Astrocyte (in vitro differentiated cells and primary cell): ENCODE data around the gene SP3. TPM values are rescaled to one million over a fixed set of nuclear protein-coding genes. Genes with fewer than 3 reads are reported as not detected.

Experiments
- DNase-seq: peaks from one replicate; pipeline ENCODE4 v3.0.0-alpha.2; 2010; ENCODE audit warnings: low read depth
- FAIRE-seq: peaks from 2 replicates; lab custom pipeline; 2011; peaks lifted over from hg19 to GRCh38; lab: Jason Lieb, UNC
- H2AFZ ChIP-seq: 2 replicates; pipeline ENCODE4 v1.6.0; 2012; ENCODE audit warnings: low read depth, low read length, inconsistent platforms
- H3K27ac ChIP-seq: 2 replicates; pipeline ENCODE4 v1.5.1; 2011; ENCODE audit warnings: low read depth, low read length, inconsistent platforms
- H3K27me3 ChIP-seq: 2 replicates; pipeline ENCODE4 v1.6.0; 2011; ENCODE audit warnings: low read length, inconsistent platforms; ENCODE audit not compliant: insufficient read depth
- H3K36me3 ChIP-seq: 2 replicates; pipeline ENCODE4 v1.5.1; 2011; ENCODE audit warnings: low read length, inconsistent platforms; ENCODE audit not compliant: insufficient read depth
- H3K4me1 ChIP-seq: 2 replicates; pipeline ENCODE4 v1.5.1; 2011; ENCODE audit warnings: low read length, inconsistent platforms; ENCODE audit not compliant: insufficient read depth
- H3K4me2 ChIP-seq: 2 replicates; pipeline ENCODE4 v1.6.0; 2012; ENCODE audit warnings: low read length, inconsistent platforms
- H3K4me3 ChIP-seq: 2 replicates; pipeline ENCODE4 v1.5.1; 2011; ENCODE audit warnings: low read depth, mild to moderate bottlenecking, low read length, inconsistent platforms; ENCODE audit not compliant: insufficient read depth
- H3K79me2 ChIP-seq: 2 replicates; pipeline ENCODE4 v1.6.0; 2012; ENCODE audit warnings: mild to moderate bottlenecking, low read length, inconsistent platforms; ENCODE audit not compliant: insufficient read depth
- H3K9ac ChIP-seq: 2 replicates; pipeline ENCODE4 v1.6.0; 2012; ENCODE audit warnings: mild to moderate bottlenecking, low read length, inconsistent platforms
- H3K9me3 ChIP-seq: 2 replicates; pipeline ENCODE4 v1.5.1; 2012; ENCODE audit warnings: low read depth, mild to moderate bottlenecking, low read length, inconsistent platforms; ENCODE audit not compliant: insufficient read depth
- H4K20me1 ChIP-seq: 2 replicates; pipeline ENCODE4 v1.6.0; 2012; ENCODE audit warnings: low read length, inconsistent platforms; ENCODE audit not compliant: insufficient read depth
- H3K27ac Mint-ChIP-seq: one replicate; pipeline ENCODE4 v1.8.0; 2021; ENCODE audit warnings: mild to moderate bottlenecking, mixed read lengths; ENCODE audit not compliant: unreplicated experiment
- H3K27me3 Mint-ChIP-seq: one replicate; pipeline ENCODE4 v1.8.0; 2021; ENCODE audit warnings: low read depth, mixed read lengths; ENCODE audit not compliant: unreplicated experiment
- H3K36me3 Mint-ChIP-seq: one replicate; pipeline ENCODE4 v1.8.0; 2021; ENCODE audit warnings: low read depth, mixed read lengths; ENCODE audit not compliant: unreplicated experiment
- H3K4me1 Mint-ChIP-seq: one replicate; pipeline ENCODE4 v1.8.0; 2021; ENCODE audit warnings: low read depth, mixed read lengths; ENCODE audit not compliant: unreplicated experiment
- H3K4me3 Mint-ChIP-seq: one replicate; pipeline ENCODE4 v1.8.0; 2021; ENCODE audit warnings: mild to moderate bottlenecking, moderate library complexity, mixed read lengths; ENCODE audit not compliant: unreplicated experiment
- H3K9me3 Mint-ChIP-seq: one replicate; pipeline ENCODE4 v1.8.0; 2021; ENCODE audit warnings: mild to moderate bottlenecking, mixed read lengths; ENCODE audit not compliant: unreplicated experiment
- EZH2 ChIP-seq: IDR thresholded peaks from 2 replicates; pipeline ENCODE4 v1.6.1; 2012; ENCODE audit warnings: mild to moderate bottlenecking, low read length, inconsistent platforms; ENCODE audit not compliant: insufficient read depth
- total RNA-seq: library from RNA; stranded (reverse); gene quantifications from 2 replicates; pipeline ENCODE4 v1.2.1, GENCODE V29; 2021
- TF ChIP-seq, protein P1 (sequence below): IDR thresholded peaks from 2 replicates; pipeline ENCODE4 v1.5.1; 2011; ENCODE audit warnings: low read depth, mild to moderate bottlenecking, inconsistent platforms, low read length, moderate library complexity; ENCODE audit not compliant: insufficient read depth

The SP3 gene
- total RNA-seq, 1 donor from 2014 or later, result 59.6 TPM

DNA sequence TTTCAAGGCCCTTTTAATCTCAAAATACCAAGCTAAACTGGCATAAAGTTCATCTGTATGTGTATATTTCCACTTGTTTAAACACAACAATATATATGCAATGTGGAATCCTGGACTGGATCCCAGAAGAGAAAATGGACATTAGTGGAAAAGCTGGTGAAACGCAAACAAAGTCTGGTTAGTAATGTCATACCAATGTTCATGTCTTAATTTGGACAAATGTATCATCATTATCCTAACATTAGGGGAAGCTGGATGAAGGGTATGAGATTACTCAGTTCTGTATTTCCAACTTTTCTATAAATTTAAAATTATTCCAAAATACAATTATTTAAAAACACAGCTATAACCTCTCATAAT, 3.8 kb downstream of the SP3 start:
- H3K27ac Mint-ChIP-seq, result no peak overlapping the region
- peaks cover 2% of the 10 kb centered on the region for H3K9me3 Mint-ChIP-seq
- H3K4me1 ChIP-seq, result peaks cover 10% of the 10 kb centered on the region
- H3K4me3 Mint-ChIP-seq, result peak overlapping the region; percentile 98
- no peak for DNase-seq
- H4K20me1 ChIP-seq, result peaks cover 57% of the 10 kb centered on the region
- peaks cover 15% of the 10 kb centered on the region for H3K36me3 Mint-ChIP-seq
- H3K4me2 ChIP-seq, result peak overlapping the region; percentile 3
- no peak overlapping the region for H3K9ac ChIP-seq
- H3K36me3 ChIP-seq, result peaks cover 7% of the 10 kb centered on the region
- H3K27me3 ChIP-seq, result no peaks in the 10 kb centered on the region
- H3K27ac ChIP-seq, result no peak overlapping the region
- H3K79me2 ChIP-seq, result peaks cover 71% of the 10 kb centered on the region
- no peak overlapping the region for H2AFZ ChIP-seq
- H3K4me3 ChIP-seq, result no peak overlapping the region
- H3K4me1 Mint-ChIP-seq, result peaks cover 19% of the 10 kb centered on the region
- no peaks in the 10 kb centered on the region for H3K9me3 ChIP-seq
- no peak for FAIRE-seq
- no peak for TF ChIP-seq EZH2
- TF ChIP-seq, protein P1, sequence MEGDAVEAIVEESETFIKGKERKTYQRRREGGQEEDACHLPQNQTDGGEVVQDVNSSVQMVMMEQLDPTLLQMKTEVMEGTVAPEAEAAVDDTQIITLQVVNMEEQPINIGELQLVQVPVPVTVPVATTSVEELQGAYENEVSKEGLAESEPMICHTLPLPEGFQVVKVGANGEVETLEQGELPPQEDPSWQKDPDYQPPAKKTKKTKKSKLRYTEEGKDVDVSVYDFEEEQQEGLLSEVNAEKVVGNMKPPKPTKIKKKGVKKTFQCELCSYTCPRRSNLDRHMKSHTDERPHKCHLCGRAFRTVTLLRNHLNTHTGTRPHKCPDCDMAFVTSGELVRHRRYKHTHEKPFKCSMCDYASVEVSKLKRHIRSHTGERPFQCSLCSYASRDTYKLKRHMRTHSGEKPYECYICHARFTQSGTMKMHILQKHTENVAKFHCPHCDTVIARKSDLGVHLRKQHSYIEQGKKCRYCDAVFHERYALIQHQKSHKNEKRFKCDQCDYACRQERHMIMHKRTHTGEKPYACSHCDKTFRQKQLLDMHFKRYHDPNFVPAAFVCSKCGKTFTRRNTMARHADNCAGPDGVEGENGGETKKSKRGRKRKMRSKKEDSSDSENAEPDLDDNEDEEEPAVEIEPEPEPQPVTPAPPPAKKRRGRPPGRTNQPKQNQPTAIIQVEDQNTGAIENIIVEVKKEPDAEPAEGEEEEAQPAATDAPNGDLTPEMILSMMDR, result no peak
- H3K27me3 Mint-ChIP-seq, result no peaks in the 10 kb centered on the region

DNA sequence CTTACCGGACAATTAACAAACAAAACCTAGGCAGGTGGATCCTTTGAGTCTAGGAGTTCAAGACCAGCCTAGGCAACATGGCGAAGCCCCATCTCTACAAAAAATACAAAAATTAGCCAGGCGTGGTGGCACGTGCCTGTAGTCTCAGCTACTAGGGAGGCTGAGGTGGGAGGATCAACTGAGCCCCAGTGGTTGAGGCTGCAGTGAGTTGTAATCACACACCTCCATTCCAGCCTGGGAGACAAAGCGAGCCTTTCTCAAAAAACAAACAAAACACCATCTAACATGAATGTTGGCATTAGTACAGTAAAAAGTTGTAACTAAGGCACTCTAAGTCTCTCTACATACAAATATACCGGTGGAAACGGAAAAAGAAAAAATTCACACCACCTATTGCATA, 5.3 kb downstream of the SP3 start:
- Mint-ChIP-seq H3K36me3 (peaks cover 17% of the 10 kb centered on the region), H3K27me3 (no peaks in the 10 kb centered on the region), H3K4me1 (peaks cover 24% of the 10 kb centered on the region), H3K9me3 (peaks cover 2% of the 10 kb centered on the region), H3K27ac (no peak overlapping the region), H3K4me3 (peak overlapping the region; percentile 47)
- H3K9ac ChIP-seq, result no peak overlapping the region
- no peak overlapping the region for H2AFZ ChIP-seq
- H3K4me2 ChIP-seq, result no peak overlapping the region
- no peaks in the 10 kb centered on the region for H3K9me3 ChIP-seq
- H3K27ac ChIP-seq, result no peak overlapping the region
- peaks cover 71% of the 10 kb centered on the region for H4K20me1 ChIP-seq
- peaks cover 7% of the 10 kb centered on the region for H3K4me1 ChIP-seq
- no peak for DNase-seq
- peaks cover 85% of the 10 kb centered on the region for H3K79me2 ChIP-seq
- H3K27me3 ChIP-seq, result no peaks in the 10 kb centered on the region
- TF ChIP-seq EZH2, result no peak
- TF ChIP-seq, protein P1, result no peak
- peaks cover 19% of the 10 kb centered on the region for H3K36me3 ChIP-seq
- no peak for FAIRE-seq
- H3K4me3 ChIP-seq, result no peak overlapping the region

DNA sequence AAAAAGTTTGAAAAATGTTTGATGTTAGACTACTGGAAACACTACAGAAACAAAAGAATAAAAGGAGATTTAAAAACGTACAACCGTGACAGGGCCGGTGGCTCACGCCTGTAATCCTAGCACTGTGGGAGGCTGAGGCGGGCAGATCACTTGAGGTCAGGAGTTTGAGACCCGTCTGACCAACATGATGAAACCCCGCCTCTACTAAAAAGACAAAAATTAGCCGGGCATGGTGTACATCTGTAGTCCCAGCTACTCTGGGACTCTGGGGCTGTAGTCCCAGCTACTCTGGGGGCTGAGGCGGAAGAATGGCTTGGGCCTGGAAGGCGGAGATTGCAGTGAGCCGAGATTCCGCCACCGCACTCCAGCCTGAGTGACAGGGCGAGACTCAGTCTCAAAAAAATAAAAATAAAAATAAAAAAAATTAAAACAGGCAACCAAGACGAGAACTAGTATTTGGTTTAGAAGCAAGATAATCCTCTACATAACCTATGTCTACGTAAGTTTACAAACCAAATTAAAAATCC, 5.8 kb downstream of the SP3 start:
- TF ChIP-seq EZH2, result no peak
- TF ChIP-seq, protein P1, result no peak
- DNase-seq, result no peak
- Histone ChIP-seq H4K20me1 (peaks cover 75% of the 10 kb centered on the region), H3K36me3 (peaks cover 24% of the 10 kb centered on the region), H3K27ac (no peak overlapping the region), H3K9ac (no peak overlapping the region), H3K4me1 (peaks cover 7% of the 10 kb centered on the region), H3K27me3 (no peaks in the 10 kb centered on the region), H3K9me3 (no peaks in the 10 kb centered on the region), H3K79me2 (peaks cover 90% of the 10 kb centered on the region), H3K4me2 (no peak overlapping the region), H3K4me3 (no peak overlapping the region), H2AFZ (no peak overlapping the region)
- H3K4me3 Mint-ChIP-seq, result peak overlapping the region; percentile 34
- H3K36me3 Mint-ChIP-seq, result peaks cover 17% of the 10 kb centered on the region
- H3K27ac Mint-ChIP-seq, result no peak overlapping the region
- FAIRE-seq, result no peak
- no peaks in the 10 kb centered on the region for H3K27me3 Mint-ChIP-seq
- H3K4me1 Mint-ChIP-seq, result peaks cover 24% of the 10 kb centered on the region
- H3K9me3 Mint-ChIP-seq, result peaks cover 2% of the 10 kb centered on the region
